NK-92 (cell line): ENCODE results near the gene AHNAK.
"Not testable (repeated sequence)": the region's sequence is repeated elsewhere in the genome, so short reads cannot be mapped to it uniquely, and the experiment has no call there.

ENCODE experiments used
- DNase-seq: peaks from one replicate; lab custom pipeline; 2025; ENCODE audit not compliant: unreplicated experiment; lab: John Stamatoyannopoulos, UW

The AHNAK gene

GRCh38 chr11:62466444-62466843 is 80.2 kb downstream of the AHNAK start:
- DNase-seq, result no peak

DNA sequence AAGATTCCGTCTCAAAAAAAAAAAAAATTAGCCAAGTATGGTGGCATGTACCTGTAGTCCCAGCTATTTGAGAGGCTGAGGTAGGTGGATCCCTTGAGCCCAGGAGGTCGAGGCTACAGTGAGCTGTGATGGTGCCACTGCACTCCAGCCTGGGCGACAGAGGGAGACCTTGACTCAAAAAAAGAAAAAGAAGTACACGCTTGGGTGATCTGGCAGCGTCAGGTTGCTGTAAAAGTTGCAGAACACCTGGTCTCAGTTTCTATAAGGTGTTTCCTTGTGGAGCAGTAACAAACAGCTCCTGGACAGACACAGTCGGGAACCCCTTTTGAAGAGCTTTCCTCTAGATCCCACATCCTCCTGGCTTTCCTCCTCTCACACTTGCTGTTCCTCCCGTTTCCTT is 82.0 kb downstream of the AHNAK start:
- DNase-seq, result no peak

- no peak for DNase-seq
These were observed 83.5 kb downstream of the AHNAK start for GRCh38 chr11:62463121-62463542.

DNA sequence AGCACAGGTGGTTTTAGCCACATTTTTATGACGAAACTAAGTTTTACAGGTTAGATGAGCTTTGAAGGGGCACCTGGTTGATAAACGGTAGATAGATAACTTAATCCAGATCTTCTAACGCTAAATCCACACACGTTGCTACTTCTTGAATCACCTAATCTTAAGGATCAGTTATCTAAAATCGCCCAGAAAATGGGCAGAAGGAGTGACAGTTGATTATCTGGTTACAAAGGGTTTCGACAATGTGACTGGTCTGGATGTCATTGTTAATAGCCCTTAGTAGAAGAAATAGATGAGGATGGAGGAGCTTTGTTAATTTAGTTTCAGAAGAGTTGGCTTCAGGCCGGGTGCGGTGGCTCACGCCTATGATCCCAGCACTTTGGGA is 84.1 kb downstream of the AHNAK start:
- DNase-seq, result no peak

DNA sequence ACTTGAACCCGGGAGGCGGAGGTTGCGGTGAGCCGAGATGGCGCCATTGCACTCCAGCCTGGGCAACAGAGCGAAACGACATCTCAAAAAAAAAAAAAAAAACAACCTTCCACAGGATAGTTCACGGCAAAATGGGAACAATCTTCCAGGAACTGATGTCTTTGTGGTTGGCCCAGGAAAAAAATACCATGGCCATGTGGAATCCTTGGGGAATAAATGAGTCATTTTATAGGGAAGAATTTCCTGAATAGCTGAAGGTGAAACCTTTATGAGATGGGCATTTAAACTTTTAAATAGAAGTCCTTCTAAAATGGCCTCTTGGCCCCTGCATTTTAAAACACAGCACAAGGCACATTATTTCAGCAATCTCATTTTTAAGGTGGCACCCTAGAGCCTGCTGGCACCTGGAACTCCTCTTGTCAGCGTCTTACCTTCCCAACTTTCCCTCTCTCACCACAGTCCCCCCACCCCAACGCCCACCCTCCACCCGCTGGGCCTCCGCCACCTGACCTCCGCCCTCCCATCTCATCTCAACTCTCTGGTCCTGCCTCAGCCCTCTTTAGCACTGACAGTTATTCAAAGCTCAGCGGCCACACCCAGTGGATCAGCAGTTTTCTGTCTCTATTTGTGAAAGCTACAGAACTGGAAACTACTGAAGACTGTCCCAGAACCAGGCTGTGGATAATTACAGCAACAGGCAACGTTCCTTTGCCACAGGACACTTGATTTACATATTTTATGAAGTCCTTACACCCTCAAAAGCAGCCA is 84.7 kb downstream of the AHNAK start:
- DNase-seq, result no peak

DNA sequence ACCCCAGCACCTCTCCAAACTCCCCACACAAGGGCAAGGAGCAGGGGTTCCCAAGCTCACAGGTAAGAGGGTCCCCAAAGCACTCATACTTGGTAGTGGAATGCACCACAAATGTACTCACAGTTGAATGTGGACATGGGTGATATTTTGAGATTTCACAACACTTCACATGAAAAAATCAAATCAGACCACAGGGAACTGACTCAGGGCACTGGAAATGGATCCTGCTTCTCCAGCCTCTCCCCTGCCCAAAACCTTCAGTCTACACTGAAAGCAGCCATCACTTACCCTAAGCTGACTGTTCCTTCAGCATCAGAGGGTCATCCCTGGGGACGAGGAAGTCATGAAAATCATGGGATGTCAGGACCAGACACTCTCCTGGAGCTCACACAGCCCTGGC is 87.5 kb downstream of the AHNAK start:
- DNase-seq, result no peak

GRCh38 chr11:62458212-62459002 is 88.2 kb downstream of the AHNAK start:
- DNase-seq, result no peak

- no peak for DNase-seq
These were observed 89.1 kb downstream of the AHNAK start for GRCh38 chr11:62457478-62457877.

- DNase-seq, result no peak
These were observed 90.0 kb downstream of the AHNAK start for GRCh38 chr11:62456630-62457029.

DNA sequence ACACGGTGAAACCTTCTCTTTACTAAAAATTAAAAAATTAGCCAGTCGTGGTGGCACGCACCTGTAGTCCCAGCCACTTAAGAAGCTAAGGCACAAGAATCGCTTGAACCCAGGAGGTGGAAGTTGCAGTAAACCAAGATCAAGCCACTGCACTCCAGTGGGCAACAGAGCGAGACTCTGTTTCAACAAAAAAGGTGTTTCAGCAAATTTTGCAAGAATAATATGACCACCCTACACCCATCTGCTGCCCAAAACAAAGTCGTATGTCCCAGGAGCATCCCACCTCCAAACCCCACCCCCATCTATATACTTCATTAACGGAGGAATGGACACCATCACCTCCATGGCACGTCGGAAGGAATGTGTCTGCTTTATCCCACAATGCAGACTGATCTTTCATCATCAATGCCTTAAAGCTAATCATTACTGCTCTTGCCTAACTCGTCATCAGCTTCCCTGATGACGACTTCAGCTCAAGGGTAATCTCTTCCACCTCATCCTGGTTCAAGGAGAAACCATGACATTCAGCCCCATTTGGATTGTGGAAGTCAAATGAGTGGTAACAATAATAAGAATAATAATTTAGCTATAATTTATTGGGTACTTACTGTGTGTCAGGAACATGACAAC is 93.7 kb downstream of the AHNAK start:
- no peak for DNase-seq

DNA sequence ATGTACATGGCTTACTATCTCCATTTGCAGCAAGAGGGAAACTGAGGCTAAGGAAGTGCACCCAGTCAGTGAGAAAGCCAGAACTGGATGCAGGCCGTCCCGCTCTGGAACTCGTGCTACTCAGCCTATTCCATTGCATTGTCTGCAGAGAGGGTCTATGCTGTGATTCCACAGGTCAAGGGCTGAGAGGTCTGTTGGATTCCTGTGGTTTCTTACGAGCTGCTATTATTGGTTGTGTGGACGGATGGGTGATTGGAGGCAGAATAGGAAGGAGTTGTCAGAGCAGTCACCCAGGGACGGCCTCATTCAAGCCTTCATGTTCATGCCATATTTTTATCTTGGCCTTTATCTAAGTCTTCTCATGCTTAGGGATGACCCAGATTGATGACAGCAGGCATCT is 94.3 kb downstream of the AHNAK start:
- DNase-seq, result no peak

DNA sequence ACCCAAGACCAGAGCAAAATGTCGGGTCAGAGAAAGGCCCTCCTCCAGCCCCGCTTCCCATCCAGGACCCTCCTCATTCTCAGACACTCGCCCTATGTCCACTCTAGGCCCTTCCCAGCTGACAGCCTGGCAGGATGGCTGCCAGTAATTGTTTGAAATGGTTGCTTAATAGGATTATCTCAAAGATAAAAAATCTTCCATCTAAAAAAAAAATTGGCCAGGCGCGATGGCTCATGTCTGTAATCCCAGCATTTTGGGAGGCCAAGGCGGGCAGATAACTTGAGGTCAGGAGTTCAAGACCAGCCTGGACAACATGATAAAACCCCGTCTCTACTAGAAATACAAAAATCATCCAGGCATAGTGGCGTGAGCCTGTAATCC is 95.4 kb downstream of the AHNAK start:
- no peak for DNase-seq

DNA sequence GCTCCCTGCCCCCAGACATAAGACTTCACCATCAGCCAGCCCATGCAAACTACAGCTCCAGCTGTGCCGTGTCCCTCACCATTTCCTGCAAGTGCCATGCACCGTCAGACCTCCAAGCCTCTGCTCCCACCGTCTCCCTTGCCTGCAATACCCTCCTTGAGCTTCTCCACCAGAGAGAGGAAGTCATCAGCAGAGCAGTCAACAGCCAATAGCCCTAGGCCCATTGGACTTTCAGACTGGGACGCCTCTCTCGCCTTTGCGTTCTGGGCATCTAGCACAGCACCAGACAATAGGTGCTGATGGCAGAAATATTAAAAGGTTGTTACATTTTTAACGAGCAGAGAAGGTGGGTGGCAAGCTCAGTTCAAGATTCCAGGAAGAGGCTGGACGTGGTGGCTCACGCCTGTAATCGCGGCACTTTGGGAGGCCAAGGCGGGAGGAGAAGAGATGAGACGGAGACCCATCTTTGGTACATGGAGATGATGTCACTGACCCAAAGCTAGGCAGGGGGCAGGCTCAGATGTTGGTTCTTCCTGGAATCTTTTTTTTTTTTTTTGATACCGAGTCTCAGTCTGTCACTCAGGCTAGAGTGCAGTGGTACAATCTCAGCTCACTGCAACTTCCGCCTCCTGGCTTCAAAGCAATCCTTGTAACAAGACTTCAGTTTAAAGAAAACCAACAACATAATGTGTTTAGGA is 95.9 kb downstream of the AHNAK start:
- DNase-seq, result no peak

GRCh38 chr11:62449912-62450311 is 96.7 kb downstream of the AHNAK start:
- not testable (repeated sequence) for DNase-seq

DNA sequence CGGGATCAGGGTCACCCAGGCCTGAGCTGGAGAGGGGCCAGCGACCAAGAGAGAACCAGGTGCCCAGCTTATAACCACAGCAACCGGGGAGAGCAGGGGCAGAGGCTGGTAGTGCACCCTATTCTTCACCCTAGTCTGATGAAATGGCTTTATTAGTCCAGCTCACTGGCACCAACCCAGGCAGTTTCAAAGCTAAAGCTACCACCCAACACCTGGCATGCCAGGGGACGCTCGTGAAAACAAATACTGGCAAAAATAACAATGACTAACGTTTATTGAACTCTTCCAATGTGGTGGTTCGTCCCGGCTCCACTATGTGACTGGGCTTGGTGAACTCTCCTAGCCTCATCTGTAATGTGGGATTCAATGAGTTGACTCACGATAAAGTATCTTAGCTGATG is 97.2 kb downstream of the AHNAK start:
- DNase-seq, result no peak

DNA sequence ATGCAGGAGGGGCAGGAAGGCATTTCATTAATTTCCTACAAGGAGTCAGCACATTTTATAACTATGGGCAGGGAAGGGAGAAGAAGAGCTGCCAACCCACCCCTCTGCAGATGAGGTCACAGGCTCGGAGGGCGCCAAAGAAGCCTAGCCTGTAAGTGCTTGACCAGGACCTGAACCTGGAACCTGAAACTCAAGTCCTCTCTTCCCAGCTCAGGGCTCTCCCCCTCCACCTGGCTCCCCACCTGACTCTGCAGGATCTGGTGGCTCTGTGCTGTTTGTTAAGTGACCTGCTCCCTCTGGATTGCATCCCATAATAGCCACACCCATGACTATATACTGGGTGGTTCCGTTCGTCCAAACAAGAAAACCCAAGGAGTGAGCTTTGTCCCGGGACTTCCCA is 100.5 kb downstream of the AHNAK start:
- no peak for DNase-seq

- no peak for DNase-seq
These were observed 101.3 kb downstream of the AHNAK start for GRCh38 chr11:62445314-62445740.

DNA sequence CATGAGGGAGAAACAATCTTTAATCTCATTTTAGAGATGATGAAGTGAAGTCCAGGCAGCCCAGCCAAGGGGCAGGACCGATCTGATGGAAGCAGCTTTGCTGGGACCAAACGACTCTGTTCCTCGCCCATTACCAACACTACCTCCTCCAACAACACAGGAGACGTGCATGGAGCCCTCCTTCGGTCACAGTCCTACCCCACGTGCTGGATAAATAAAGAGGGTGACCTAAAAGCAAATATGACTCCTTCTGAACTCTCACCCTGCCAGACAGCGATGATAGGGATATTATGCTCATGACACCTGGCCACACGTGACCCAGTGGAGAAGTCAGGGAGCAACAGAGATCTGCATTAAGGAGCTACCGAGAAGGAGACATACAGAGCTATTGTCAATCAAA is 101.8 kb downstream of the AHNAK start:
- DNase-seq, result no peak

- no peak for DNase-seq
These were observed 102.3 kb downstream of the AHNAK start for GRCh38 chr11:62444236-62444833.

GRCh38 chr11:62443390-62444235 is 103.0 kb downstream of the AHNAK start:
- no peak for DNase-seq
